ENCODE results near the gene MRPL53.

GRCh38 chr2:74438248-74438647 is 34.2 kb downstream of the MRPL53 start:
- TF ChIP-seq CTCF (IDR thresholded peaks at IDR 0.05 in 4 of 5, conservative IDR thresholded peaks at IDR 0.05 in 1 of 5) (no peak), POLR2A (IDR thresholded peaks at IDR 0.05) (no peak)

Measured in gastrocnemius medialis (tissue), 4 donors.